ENCODE results near the gene LEO1. TPM values are rescaled to one million over a fixed set of nuclear protein-coding genes. Genes with fewer than 3 reads are reported as not detected.

Gene LEO1
- total RNA-seq, 1 experiment from 2014 or later = 28.4 TPM

DNA sequence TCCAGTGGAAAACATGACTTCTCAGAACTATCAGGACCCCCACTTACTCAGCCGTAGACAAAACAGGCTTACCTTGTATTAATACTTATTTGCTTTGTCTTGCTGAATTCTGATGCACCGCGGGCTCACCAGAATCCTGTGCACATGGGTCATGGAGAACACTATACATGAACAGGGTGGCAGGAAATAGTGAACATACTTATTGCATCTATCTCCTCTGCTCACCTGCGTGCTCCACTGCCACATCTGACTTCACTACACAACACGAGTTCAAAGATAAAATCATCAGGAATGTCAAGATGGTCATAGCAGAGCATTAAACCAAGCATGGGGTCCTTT is 36.8 kb upstream of the LEO1 start (continued):
- TF ChIP-seq, protein P1, sequence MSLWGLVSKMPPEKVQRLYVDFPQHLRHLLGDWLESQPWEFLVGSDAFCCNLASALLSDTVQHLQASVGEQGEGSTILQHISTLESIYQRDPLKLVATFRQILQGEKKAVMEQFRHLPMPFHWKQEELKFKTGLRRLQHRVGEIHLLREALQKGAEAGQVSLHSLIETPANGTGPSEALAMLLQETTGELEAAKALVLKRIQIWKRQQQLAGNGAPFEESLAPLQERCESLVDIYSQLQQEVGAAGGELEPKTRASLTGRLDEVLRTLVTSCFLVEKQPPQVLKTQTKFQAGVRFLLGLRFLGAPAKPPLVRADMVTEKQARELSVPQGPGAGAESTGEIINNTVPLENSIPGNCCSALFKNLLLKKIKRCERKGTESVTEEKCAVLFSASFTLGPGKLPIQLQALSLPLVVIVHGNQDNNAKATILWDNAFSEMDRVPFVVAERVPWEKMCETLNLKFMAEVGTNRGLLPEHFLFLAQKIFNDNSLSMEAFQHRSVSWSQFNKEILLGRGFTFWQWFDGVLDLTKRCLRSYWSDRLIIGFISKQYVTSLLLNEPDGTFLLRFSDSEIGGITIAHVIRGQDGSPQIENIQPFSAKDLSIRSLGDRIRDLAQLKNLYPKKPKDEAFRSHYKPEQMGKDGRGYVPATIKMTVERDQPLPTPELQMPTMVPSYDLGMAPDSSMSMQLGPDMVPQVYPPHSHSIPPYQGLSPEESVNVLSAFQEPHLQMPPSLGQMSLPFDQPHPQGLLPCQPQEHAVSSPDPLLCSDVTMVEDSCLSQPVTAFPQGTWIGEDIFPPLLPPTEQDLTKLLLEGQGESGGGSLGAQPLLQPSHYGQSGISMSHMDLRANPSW (CRISPR knock-in tag; conservative IDR thresholded peaks at IDR 0.05; ENCODE audit: low read depth) = no peak
- TF ChIP-seq ATF1 (CRISPR knock-in tag; IDR thresholded peaks at IDR 0.05) (no peak), KAT7 (CRISPR knock-in tag; IDR thresholded peaks at IDR 0.05; ENCODE audit: borderline replicate concordance) (no peak), ZNF396 (CRISPR knock-in tag; IDR thresholded peaks at IDR 0.05; ENCODE audit: borderline replicate concordance) (no peak), RELA (CRISPR knock-in tag; IDR thresholded peaks at IDR 0.05; ENCODE audit: borderline replicate concordance) (no peak), ZNF138 (CRISPR knock-in tag; conservative IDR thresholded peaks at IDR 0.05) (no peak), IRF2 (CRISPR knock-in tag; IDR thresholded peaks at IDR 0.05; ENCODE audit: borderline replicate concordance, low read depth) (no peak)
- TF ChIP-seq, protein P2, sequence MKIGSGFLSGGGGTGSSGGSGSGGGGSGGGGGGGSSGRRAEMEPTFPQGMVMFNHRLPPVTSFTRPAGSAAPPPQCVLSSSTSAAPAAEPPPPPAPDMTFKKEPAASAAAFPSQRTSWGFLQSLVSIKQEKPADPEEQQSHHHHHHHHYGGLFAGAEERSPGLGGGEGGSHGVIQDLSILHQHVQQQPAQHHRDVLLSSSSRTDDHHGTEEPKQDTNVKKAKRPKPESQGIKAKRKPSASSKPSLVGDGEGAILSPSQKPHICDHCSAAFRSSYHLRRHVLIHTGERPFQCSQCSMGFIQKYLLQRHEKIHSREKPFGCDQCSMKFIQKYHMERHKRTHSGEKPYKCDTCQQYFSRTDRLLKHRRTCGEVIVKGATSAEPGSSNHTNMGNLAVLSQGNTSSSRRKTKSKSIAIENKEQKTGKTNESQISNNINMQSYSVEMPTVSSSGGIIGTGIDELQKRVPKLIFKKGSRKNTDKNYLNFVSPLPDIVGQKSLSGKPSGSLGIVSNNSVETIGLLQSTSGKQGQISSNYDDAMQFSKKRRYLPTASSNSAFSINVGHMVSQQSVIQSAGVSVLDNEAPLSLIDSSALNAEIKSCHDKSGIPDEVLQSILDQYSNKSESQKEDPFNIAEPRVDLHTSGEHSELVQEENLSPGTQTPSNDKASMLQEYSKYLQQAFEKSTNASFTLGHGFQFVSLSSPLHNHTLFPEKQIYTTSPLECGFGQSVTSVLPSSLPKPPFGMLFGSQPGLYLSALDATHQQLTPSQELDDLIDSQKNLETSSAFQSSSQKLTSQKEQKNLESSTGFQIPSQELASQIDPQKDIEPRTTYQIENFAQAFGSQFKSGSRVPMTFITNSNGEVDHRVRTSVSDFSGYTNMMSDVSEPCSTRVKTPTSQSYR (CRISPR knock-in tag; IDR thresholded peaks at IDR 0.05) = no peak
- TF ChIP-seq, protein P3, sequence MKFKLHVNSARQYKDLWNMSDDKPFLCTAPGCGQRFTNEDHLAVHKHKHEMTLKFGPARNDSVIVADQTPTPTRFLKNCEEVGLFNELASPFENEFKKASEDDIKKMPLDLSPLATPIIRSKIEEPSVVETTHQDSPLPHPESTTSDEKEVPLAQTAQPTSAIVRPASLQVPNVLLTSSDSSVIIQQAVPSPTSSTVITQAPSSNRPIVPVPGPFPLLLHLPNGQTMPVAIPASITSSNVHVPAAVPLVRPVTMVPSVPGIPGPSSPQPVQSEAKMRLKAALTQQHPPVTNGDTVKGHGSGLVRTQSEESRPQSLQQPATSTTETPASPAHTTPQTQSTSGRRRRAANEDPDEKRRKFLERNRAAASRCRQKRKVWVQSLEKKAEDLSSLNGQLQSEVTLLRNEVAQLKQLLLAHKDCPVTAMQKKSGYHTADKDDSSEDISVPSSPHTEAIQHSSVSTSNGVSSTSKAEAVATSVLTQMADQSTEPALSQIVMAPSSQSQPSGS (CRISPR knock-in tag; IDR thresholded peaks at IDR 0.05; ENCODE audit: borderline replicate concordance, low read depth) = no peak
- TF ChIP-seq, protein P4, sequence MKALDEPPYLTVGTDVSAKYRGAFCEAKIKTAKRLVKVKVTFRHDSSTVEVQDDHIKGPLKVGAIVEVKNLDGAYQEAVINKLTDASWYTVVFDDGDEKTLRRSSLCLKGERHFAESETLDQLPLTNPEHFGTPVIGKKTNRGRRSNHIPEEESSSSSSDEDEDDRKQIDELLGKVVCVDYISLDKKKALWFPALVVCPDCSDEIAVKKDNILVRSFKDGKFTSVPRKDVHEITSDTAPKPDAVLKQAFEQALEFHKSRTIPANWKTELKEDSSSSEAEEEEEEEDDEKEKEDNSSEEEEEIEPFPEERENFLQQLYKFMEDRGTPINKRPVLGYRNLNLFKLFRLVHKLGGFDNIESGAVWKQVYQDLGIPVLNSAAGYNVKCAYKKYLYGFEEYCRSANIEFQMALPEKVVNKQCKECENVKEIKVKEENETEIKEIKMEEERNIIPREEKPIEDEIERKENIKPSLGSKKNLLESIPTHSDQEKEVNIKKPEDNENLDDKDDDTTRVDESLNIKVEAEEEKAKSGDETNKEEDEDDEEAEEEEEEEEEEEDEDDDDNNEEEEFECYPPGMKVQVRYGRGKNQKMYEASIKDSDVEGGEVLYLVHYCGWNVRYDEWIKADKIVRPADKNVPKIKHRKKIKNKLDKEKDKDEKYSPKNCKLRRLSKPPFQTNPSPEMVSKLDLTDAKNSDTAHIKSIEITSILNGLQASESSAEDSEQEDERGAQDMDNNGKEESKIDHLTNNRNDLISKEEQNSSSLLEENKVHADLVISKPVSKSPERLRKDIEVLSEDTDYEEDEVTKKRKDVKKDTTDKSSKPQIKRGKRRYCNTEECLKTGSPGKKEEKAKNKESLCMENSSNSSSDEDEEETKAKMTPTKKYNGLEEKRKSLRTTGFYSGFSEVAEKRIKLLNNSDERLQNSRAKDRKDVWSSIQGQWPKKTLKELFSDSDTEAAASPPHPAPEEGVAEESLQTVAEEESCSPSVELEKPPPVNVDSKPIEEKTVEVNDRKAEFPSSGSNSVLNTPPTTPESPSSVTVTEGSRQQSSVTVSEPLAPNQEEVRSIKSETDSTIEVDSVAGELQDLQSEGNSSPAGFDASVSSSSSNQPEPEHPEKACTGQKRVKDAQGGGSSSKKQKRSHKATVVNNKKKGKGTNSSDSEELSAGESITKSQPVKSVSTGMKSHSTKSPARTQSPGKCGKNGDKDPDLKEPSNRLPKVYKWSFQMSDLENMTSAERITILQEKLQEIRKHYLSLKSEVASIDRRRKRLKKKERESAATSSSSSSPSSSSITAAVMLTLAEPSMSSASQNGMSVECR (CRISPR knock-in tag; IDR thresholded peaks at IDR 0.05; ENCODE audit: borderline replicate concordance) = no peak
- TF ChIP-seq, protein P5, sequence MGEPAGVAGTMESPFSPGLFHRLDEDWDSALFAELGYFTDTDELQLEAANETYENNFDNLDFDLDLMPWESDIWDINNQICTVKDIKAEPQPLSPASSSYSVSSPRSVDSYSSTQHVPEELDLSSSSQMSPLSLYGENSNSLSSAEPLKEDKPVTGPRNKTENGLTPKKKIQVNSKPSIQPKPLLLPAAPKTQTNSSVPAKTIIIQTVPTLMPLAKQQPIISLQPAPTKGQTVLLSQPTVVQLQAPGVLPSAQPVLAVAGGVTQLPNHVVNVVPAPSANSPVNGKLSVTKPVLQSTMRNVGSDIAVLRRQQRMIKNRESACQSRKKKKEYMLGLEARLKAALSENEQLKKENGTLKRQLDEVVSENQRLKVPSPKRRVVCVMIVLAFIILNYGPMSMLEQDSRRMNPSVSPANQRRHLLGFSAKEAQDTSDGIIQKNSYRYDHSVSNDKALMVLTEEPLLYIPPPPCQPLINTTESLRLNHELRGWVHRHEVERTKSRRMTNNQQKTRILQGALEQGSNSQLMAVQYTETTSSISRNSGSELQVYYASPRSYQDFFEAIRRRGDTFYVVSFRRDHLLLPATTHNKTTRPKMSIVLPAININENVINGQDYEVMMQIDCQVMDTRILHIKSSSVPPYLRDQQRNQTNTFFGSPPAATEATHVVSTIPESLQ (CRISPR knock-in tag; IDR thresholded peaks at IDR 0.05) = no peak

DNA sequence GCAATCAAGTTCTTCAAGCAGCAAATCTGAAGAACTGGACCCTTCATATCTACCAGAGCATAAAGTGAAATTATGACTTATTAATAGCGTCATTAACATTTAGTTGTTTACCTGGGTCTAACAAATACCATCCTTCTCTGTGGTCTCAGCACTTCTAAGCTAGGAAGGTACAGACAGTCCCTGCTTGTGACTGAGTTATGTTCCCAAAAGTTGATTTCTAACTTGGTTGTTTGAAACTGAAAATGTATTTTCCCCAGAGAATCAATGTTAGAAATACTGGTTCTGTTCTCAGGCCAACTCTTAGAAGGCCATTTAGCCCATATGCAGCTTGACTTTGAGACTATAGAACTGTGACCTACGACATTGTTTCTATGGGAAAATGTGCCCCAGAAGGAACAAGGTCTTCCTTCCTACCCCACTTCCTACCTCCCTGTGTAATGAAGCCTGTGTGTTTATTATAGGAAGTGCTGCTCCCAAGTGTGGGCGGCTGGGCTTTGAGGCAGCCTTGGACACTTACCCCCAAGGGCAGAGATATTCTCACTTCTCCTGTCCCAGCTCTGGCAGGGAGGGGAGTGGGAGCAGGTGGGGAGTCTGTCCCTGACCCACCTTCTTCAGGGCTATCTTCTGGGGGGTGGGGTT is 35.2 kb upstream of the LEO1 start:
- H3K4me1 Mint-ChIP-seq = peaks cover 2% of the 10 kb centered on the region; the same call in 1 of the 2 replicates
- no peak for DNase-seq (ENCODE audit: low spot score)
- H3K4me3 Mint-ChIP-seq = no peak overlapping the region
- POLR2A ChIA-PET = no interaction called here
- peaks cover 5% of the 10 kb centered on the region; the same call in 1 of the 2 replicates for H3K9me3 Mint-ChIP-seq
- no peaks in the 10 kb centered on the region for H3K36me3 Mint-ChIP-seq
- no peaks in the 10 kb centered on the region for H3K27me3 Mint-ChIP-seq (ENCODE audit: low read depth)
- H3K27ac Mint-ChIP-seq = no peak overlapping the region
- CTCF ChIA-PET = interaction anchor here (0.6 to 1.8 kb wide), 4 partner anchors 72 to 206 kb away, joined by 3 to 6 read pairs (median 3); no protein-coding TSS in a partner anchor
- no peak for ATAC-seq
- TF ChIP-seq, protein P4 (CRISPR knock-in tag; IDR thresholded peaks at IDR 0.05; ENCODE audit: borderline replicate concordance) = no peak
- TF ChIP-seq CBFB (CRISPR knock-in tag; IDR thresholded peaks at IDR 0.05; ENCODE audit: low read depth) (no peak), SP1 (CRISPR knock-in tag; conservative IDR thresholded peaks at IDR 0.05) (no peak), ATF1 (CRISPR knock-in tag; IDR thresholded peaks at IDR 0.05) (no peak), PRRX2 (CRISPR knock-in tag; IDR thresholded peaks at IDR 0.05) (no peak)

All from WTC11 (cell line).